GM12872 (cell line): ENCODE measurements around the gene PIGN.

Experiments used
- TF ChIP-seq, protein P1 (sequence below): IDR thresholded peaks from 3 replicates; pipeline ENCODE4 v1.5.1; 2011; ENCODE audit warnings: low read depth, mild to moderate bottlenecking, low read length, moderate library complexity; ENCODE audit not compliant: insufficient read depth

Gene PIGN

DNA sequence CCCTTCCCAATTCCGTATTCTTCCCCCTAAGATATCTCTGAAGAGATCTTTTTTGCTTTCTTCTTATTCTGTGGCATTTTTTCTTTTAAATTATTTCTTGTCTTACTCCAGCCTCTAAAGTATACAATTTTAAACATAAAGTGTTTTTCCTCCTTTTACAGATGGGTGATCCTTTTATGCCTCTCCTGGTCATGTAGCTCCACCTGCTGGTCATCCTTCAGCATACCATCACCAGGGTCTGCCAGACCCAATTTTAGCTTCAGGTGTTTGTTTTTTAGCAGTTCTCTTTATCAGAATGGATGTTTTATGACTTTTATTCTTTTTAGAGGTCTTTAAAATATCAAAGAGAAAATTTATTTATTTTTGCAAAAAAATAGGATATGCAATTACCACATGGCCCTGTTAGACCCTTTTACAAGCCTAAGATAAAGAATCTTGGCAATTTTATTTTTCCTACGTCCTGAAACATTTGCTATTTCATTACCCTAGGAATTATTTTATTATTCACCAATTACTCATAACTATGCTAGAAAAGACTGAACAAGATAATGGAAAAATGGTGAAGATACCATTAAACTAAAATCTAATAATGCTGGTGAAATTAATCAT, 55.5 kb downstream of the PIGN start:
- TF ChIP-seq, protein P1, sequence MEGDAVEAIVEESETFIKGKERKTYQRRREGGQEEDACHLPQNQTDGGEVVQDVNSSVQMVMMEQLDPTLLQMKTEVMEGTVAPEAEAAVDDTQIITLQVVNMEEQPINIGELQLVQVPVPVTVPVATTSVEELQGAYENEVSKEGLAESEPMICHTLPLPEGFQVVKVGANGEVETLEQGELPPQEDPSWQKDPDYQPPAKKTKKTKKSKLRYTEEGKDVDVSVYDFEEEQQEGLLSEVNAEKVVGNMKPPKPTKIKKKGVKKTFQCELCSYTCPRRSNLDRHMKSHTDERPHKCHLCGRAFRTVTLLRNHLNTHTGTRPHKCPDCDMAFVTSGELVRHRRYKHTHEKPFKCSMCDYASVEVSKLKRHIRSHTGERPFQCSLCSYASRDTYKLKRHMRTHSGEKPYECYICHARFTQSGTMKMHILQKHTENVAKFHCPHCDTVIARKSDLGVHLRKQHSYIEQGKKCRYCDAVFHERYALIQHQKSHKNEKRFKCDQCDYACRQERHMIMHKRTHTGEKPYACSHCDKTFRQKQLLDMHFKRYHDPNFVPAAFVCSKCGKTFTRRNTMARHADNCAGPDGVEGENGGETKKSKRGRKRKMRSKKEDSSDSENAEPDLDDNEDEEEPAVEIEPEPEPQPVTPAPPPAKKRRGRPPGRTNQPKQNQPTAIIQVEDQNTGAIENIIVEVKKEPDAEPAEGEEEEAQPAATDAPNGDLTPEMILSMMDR = peak; percentile 77

DNA sequence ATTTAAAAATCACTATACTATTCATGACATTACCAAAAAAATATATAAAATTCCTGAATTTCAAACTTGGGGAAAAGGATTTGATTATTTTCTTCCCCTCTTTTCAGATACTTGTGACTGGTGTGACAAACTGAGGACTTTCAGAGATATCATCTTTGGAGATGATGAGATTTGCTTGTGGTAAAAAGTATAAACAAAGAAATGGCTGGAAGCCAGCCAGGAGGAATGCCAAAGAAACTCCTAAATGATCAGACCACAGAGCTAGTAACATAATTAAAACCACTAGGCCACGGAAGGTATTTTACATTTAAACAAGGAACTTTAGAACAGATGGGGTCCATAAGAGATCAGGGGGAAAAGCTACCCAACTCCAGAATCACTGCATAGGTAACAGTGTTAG, 58.7 kb downstream of the PIGN start:
- TF ChIP-seq, protein P1 = no peak

DNA sequence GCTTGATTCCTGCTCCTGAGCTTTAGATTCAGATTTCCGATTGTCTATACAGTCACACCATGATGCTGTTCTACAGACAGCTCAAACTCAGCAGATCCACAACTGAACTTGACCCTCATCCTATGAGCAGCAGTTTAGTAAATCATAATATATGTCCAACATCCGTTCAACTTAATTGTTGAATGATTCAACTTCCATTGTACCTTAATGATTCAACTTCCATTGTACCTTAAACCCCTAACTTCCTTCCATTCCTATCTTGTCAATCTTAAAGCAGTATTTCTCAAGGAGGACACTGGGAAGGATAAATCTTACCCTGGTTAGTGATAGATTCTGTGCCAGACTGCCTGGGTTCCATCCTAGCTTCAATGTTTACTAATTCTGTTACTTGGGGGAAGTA, 60.1 kb downstream of the PIGN start:
- TF ChIP-seq, protein P1 = no peak

DNA sequence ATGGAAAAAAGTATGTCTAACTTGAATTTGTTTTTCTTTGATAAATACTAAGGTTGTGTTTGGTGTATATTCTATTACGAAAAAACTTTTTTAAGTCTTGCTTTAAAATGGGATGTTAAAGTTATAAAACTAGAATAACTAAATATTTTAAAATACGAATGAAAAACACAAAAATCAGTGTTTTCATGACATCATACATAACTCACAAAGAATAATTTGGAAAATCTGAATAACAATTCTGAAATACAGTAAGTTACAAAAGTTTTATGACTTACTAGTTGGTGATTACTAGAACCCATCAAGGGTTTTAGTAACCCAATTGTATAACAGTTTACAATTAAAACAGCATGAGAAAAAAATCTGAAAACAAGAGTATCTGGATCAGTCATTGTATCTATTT, 61.2 kb downstream of the PIGN start:
- TF ChIP-seq, protein P1 = no peak

DNA sequence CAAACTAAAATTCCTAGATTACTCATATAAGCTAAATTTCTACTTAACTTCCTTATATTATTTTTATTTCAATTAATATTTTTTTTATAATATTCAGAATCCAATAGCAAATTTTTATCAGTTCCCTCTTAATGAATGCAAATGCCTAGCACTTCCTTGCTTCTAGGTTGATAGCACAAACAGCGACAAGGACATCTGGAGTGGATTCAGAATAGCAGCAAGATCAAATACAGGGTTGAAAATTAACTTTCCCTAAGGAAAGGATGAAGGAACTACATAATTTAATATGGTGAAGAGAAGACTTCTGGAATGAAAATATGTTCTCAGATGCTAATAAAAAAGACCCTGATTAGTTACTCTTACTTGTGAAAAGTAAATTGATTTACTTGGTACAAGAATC, 64.5 kb downstream of the PIGN start:
- TF ChIP-seq, protein P1 = no peak

DNA sequence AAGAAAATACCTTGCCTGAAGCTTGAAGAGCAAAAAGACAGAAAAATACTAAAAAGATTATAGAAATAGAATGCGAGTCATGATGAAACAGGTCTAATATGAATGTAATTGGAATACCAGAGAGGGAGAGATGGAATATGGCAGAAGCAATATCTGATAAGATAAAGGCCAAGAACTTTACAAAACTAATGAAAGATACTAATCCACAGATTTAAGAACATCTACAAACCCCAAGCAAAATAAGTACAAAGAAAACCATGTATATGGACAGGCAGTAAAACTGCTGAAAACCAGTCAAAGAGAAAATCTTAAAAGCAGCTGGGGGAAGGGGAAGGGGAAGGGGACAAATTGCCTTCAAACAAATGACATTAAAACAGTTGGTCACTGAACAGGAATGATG, 67.0 kb downstream of the PIGN start:
- TF ChIP-seq, protein P1 = no peak

DNA sequence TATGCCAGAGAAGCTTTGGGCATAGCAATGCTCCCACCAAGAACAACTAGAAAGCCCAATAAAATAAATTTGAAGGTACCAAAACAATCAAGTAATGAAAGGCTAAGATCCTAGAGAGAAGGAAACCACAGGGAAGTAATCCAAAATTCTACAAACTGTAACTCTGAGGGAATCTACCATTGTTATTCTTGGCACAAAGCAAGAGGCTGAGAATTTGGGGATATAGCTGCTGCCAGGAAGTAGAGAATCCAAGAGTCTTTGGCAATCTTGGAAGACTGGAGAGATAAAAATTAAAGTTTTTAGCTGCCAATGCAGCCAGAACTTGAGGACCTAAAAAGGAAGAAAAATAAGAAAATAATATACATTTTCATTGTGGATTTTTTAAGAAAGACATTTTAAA, 68.5 kb downstream of the PIGN start:
- TF ChIP-seq, protein P1 = no peak
